BLaER1 treated with 17β-estradiol and CSF1 and Interleukin-3, amounts not matched to agents 10 nM and 100 nM (cell line): ENCODE measurements around the gene NOVA2.

ENCODE experiments used
- H3K27ac ChIP-seq, 11 experiments: shearing (Covaris generic); formaldehyde crosslinking; 2 replicates each; pipeline ENCODE4 v1.8.1; 2022
- H3K27me3 ChIP-seq, 11 experiments: shearing (Covaris generic); formaldehyde crosslinking; 2 replicates each; pipeline ENCODE4 v1.8.1; 2022
- H3K36me3 ChIP-seq, 11 experiments: shearing (Covaris generic); formaldehyde crosslinking; 2 replicates each; pipeline ENCODE4 v1.8.1; 2022
- H3K4me1 ChIP-seq, 10 experiments: shearing (Covaris generic); formaldehyde crosslinking; 2 replicates each; pipeline ENCODE4 v1.8.1; 2022
- H3K4me2 ChIP-seq, 11 experiments: shearing (Covaris generic); formaldehyde crosslinking; 2 replicates each; pipeline ENCODE4 v1.8.1; 2022
- H3K4me3 ChIP-seq, 10 experiments: shearing (Covaris generic); formaldehyde crosslinking; 2 replicates each; pipeline ENCODE4 v1.8.1; 2022
- H3K9ac ChIP-seq, 11 experiments: shearing (Covaris generic); formaldehyde crosslinking; 2 replicates each; pipeline ENCODE4 v1.8.1; 2022
- H3K9me3 ChIP-seq, 11 experiments: shearing (Covaris generic); formaldehyde crosslinking; replicated peaks in 1 of 11; 2 replicates each; pipeline ENCODE4 v1.8.1; 2022
- H4K20me1 ChIP-seq, 11 experiments: shearing (Covaris generic); formaldehyde crosslinking; 2 replicates each; pipeline ENCODE4 v1.8.1; 2022
- Cebpa-rat ChIP-seq, 11 experiments: shearing (Covaris generic); IDR thresholded peaks; 2 replicates each; pipeline ENCODE4 v1.8.1; 2022

The NOVA2 gene

DNA sequence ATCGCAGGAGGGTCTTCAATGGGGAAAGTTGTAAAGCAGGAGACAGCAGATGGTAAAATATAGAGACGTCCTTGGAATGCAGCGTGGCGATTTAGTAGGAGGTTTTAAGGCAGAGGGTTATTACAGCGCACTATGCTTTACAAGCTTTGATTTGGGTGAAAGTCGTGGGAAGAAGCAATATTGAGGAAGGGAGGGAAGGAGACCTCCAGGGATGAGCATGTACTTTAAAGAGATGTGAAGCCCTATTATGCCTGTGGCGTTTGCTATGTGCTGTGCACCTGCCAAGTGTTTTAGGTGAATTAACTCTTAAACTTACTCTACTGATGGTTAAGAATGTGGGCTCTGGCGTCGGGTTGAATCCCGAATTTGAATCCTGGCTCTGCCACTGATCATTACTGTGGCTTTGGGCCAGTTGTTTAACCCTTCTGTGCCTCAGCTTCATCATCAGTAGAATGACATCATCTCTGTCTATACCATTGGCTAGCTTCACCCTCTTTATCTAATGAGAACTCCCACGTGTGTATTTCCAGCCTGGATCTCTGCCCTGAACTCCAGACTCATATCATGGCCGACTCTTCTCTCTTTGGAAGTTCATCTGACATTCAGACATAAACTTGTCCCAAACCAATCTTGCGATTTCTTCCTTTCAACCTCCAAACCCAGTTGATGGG, 22.2 kb upstream of the NOVA2 start:
- H3K27ac ChIP-seq, result peak overlapping the region; percentile 37 to 79 (median 65); a peak in 21 of 22 replicates
- H3K4me2 ChIP-seq, result peak overlapping the region; percentile 84 to 99 (median 94)
- H3K9me3 ChIP-seq, result no peaks in the 10 kb centered on the region
- H3K36me3 ChIP-seq, result peaks cover 0 to 15% (median 0%) of the 10 kb centered on the region in 11 experiments; a peak in 4 of 22 replicates
- peaks cover 0 to 30% (median 28%) of the 10 kb centered on the region in 11 experiments; a peak in 19 of 22 replicates for H4K20me1 ChIP-seq
- no peak for TF ChIP-seq Cebpa-rat (IDR thresholded peaks at IDR 0.05)
- peak overlapping the region; percentile 71 to 85 (median 80) for H3K4me3 ChIP-seq
- H3K27me3 ChIP-seq, result peaks cover 17 to 29% (median 27%) of the 10 kb centered on the region in 11 experiments
- peaks cover 20 to 44% (median 36%) of the 10 kb centered on the region in 10 experiments for H3K4me1 ChIP-seq
- H3K9ac ChIP-seq, result peak overlapping the region; percentile 73 to 88 (median 82)

DNA sequence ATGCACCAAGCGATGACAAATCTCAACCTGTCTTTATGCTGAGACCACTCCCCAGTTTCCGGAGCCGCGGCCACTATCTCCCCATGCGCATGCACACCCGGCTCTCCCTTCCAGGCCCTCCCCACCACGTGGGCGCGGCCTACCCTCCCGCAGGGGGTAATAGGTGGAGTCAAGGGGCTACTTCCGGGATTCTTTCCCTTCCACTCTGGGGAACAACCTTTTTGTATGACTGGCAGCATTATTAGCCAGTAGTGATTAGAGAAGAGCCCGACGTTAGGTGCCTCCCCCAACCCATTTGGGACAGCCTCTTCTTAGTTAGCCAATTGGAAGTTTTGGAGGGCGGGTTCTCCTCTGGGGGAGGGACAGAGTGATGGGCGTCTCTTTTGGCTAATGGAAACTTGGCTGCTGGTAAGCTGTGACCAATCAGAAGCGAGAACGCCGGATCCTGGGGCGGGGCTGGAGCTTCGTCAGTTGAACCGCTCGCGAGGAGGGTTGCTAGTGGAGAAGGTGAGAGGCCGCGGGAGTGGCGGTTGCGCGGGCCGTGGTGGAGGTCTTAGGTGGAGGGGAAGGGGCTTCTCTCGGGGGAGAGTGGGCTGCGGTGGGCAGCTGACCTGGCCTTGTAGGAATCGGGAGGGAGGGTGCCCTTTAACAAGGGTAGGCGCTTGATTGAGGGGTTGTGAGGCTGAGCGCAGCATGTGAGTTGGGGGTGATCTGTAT, 21.5 kb upstream of the NOVA2 start, which contains the start of gene CCDC61:
CCDC61 (plus strand) TSS at position 470 of the 717 bp plus-strand sequence. CDS start 7,552 bp downstream, outside the sequence.
- Histone ChIP-seq H3K9ac (peak within 1 kb of the TSS; percentile 73 to 88 (median 82)), H4K20me1 (peaks cover 0 to 24% (median 22%) of the 10 kb centered on the region in 11 experiments; a peak in 18 of 22 replicates), H3K36me3 (peaks cover 0 to 15% (median 0%) of the 10 kb centered on the region in 11 experiments; a peak in 4 of 22 replicates), H3K4me1 (peaks cover 14 to 37% (median 32%) of the 10 kb centered on the region in 10 experiments), H3K9me3 (no peaks in the 10 kb centered on the region), H3K27ac (peak within 1 kb of the TSS; percentile 37 to 79 (median 65); a peak in 21 of 22 replicates), H3K4me2 (peak within 1 kb of the TSS; percentile 84 to 99 (median 94)), H3K4me3 (peak within 1 kb of the TSS; percentile 71 to 85 (median 80)), H3K27me3 (peaks cover 10 to 22% (median 20%) of the 10 kb centered on the region in 11 experiments)
- TF ChIP-seq Cebpa-rat (IDR thresholded peaks at IDR 0.05), result no peak

- peak overlapping the region; percentile 13 to 67 (median 54); a peak in 19 of 22 replicates for H3K9ac ChIP-seq
- H3K9me3 ChIP-seq, result no peaks in the 10 kb centered on the region
- peaks cover 0 to 15% (median 0%) of the 10 kb centered on the region in 11 experiments; a peak in 4 of 22 replicates for H3K36me3 ChIP-seq
- H3K4me2 ChIP-seq, result peak overlapping the region; percentile 62 to 90 (median 74)
- peaks cover 9 to 31% (median 26%) of the 10 kb centered on the region in 10 experiments for H3K4me1 ChIP-seq
- peaks cover 3 to 16% (median 13%) of the 10 kb centered on the region in 11 experiments for H3K27me3 ChIP-seq
- no peak for TF ChIP-seq Cebpa-rat (IDR thresholded peaks at IDR 0.05)
- peaks cover 0 to 18% (median 15%) of the 10 kb centered on the region in 11 experiments; a peak in 18 of 22 replicates for H4K20me1 ChIP-seq
- peak overlapping the region in 6 of 11 experiments; percentile 11 to 54 (median 35); a peak in 8 of 22 replicates for H3K27ac ChIP-seq
- H3K4me3 ChIP-seq, result peak overlapping the region; percentile 51 to 79 (median 65)
These were observed 20.9 kb upstream of the NOVA2 start for GRCh38 chr19:45994456-45994997.

DNA sequence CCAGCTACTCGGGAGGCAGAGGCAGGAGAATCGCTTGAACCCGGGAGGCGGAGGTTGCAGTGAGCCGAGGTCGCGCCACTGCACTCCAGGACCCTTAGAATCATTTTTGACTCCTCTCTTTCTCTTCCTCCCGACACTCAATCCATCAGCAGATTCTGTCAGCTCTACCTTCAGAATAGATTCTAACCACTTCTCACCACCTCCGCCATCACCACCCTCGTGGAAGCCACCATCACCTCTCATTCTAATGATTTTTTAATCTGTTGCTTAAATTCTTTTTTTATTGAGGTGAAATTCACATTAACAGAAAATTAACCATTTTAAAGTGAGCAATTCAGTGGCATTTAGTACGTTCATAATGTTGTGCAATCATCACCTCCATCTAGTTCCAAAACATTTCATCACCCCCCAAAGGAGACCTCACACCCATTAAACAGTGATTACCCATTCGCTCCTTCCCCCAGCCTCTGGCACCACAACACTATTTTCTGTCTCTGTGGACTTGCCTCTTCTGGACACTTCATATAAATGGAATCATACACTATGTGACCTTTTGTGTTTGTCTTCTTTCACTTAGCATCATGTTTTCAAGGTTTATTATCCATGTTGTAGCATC, 16.6 kb upstream of the NOVA2 start:
- peaks cover 0 to 21% (median 12%) of the 10 kb centered on the region in 10 experiments; a peak in 14 of 20 replicates for H3K4me1 ChIP-seq
- H3K4me3 ChIP-seq, result no peak overlapping the region
- no peak overlapping the region for H3K4me2 ChIP-seq
- H3K27me3 ChIP-seq, result no peaks in the 10 kb centered on the region
- H3K9me3 ChIP-seq, result no peaks in the 10 kb centered on the region
- H3K36me3 ChIP-seq, result no peaks in the 10 kb centered on the region
- H4K20me1 ChIP-seq, result no peaks in the 10 kb centered on the region
- H3K27ac ChIP-seq, result no peak overlapping the region
- TF ChIP-seq Cebpa-rat (IDR thresholded peaks at IDR 0.05), result peak in 3 of 11 experiments; percentile 28 to 83 (median 58); a peak in 5 of 22 replicates
- no peak overlapping the region for H3K9ac ChIP-seq

DNA sequence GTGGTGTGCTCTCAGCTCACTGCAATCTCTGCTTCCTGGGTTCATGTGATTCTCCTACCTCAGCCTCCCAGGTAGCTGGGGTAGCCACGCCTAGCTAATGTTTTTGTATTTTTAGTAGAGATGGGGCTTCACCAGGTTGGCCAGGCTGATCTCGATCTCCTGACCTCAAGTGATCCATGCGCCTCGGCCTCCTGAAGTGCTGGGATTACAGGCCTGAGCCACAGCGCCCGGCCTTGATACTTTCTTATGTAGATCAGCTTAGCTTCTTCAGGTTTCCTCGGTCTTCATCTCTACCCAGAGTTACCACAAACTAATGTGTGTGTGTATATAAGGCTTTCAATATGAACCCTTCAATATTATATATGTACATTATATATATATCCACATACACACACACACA, 11.7 kb upstream of the NOVA2 start:
- no peak overlapping the region for H3K27ac ChIP-seq
- TF ChIP-seq Cebpa-rat (IDR thresholded peaks at IDR 0.05), result no peak
- no peaks in the 10 kb centered on the region for H3K9me3 ChIP-seq

GRCh38 chr19:45981350-45981749, 7.7 kb upstream of the NOVA2 start:
- Histone ChIP-seq H4K20me1 (no peaks in the 10 kb centered on the region), H3K27me3 (no peaks in the 10 kb centered on the region), H3K4me2 (peak overlapping the region in 3 of 11 experiments; percentile 5 to 10 (median 8); a peak in 2 of 22 replicates), H3K4me1 (peaks cover 0 to 59% (median 35%) of the 10 kb centered on the region in 10 experiments; a peak in 17 of 20 replicates), H3K9me3 (no peaks in the 10 kb centered on the region), H3K4me3 (no peak overlapping the region), H3K27ac (no peak overlapping the region), H3K9ac (no peak overlapping the region), H3K36me3 (no peaks in the 10 kb centered on the region)
- no peak for TF ChIP-seq Cebpa-rat (IDR thresholded peaks at IDR 0.05)

More for the DNA sequence above, 11.7 kb upstream of the NOVA2 start:
- no peaks in the 10 kb centered on the region for H3K27me3 ChIP-seq
- H4K20me1 ChIP-seq, result no peaks in the 10 kb centered on the region
- H3K9ac ChIP-seq, result no peak overlapping the region
- H3K4me2 ChIP-seq, result no peak overlapping the region
- peaks cover 0 to 45% (median 22%) of the 10 kb centered on the region in 10 experiments; a peak in 17 of 20 replicates for H3K4me1 ChIP-seq
- no peaks in the 10 kb centered on the region for H3K36me3 ChIP-seq
- H3K4me3 ChIP-seq, result no peak overlapping the region

GRCh38 chr19:45978156-45978555, 4.5 kb upstream of the NOVA2 start:
- TF ChIP-seq Cebpa-rat (IDR thresholded peaks at IDR 0.05), result no peak
- H3K36me3 ChIP-seq, result no peaks in the 10 kb centered on the region
- H4K20me1 ChIP-seq, result no peaks in the 10 kb centered on the region
- H3K27ac ChIP-seq, result no peak overlapping the region
- H3K9ac ChIP-seq, result no peak overlapping the region
- no peak overlapping the region for H3K4me3 ChIP-seq
- peaks cover 0 to 79% (median 57%) of the 10 kb centered on the region in 10 experiments; a peak in 17 of 20 replicates for H3K4me1 ChIP-seq
- H3K27me3 ChIP-seq, result no peaks in the 10 kb centered on the region
- H3K4me2 ChIP-seq, result peak overlapping the region in 6 of 11 experiments; percentile 9 to 51 (median 30); a peak in 8 of 22 replicates
- H3K9me3 ChIP-seq, result no peaks in the 10 kb centered on the region

DNA sequence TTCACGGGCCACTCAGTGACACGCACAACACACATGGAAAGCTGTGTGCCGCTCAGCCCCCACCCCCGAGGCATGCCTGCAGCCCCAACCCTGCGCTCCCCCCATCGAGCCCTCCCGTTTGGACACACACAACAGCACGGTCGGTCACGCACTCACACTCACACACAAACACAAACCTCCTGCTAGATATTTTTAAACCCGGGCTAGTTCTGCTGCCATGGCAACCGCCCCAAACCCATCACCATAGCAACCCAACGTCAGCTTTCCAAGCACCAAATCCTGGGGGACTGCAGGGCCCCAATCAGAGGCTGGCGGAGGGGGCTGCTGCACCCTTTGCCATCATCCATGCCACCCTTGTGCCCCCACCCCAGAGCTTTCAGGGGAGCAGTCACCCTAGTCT, 2.5 kb upstream of the NOVA2 start:
- no peaks in the 10 kb centered on the region for H4K20me1 ChIP-seq
- peaks cover 16 to 80% (median 65%) of the 10 kb centered on the region in 10 experiments for H3K4me1 ChIP-seq
- peak overlapping the region in 9 of 11 experiments; percentile 59 to 86 (median 71); a peak in 18 of 22 replicates for H3K4me2 ChIP-seq
- no peaks in the 10 kb centered on the region for H3K36me3 ChIP-seq
- no peaks in the 10 kb centered on the region for H3K27me3 ChIP-seq
- no peaks in the 10 kb centered on the region for H3K9me3 ChIP-seq
- no peak for TF ChIP-seq Cebpa-rat (IDR thresholded peaks at IDR 0.05)
- no peak overlapping the region; a peak in 1 of 20 replicates for H3K4me3 ChIP-seq
- H3K27ac ChIP-seq, result peak overlapping the region in 3 of 11 experiments; percentile 13 to 52 (median 48); a peak in 3 of 22 replicates
- H3K9ac ChIP-seq, result peak overlapping the region in 2 of 11 experiments; percentile 24 to 56; a peak in 1 of 22 replicates
